HG03558 (cell line): ENCODE measurements around the gene NQO2.
"Not testable (repeated sequence)": the region's sequence is repeated elsewhere in the genome, so short reads cannot be mapped to it uniquely, and the experiment has no call there.

ENCODE experiments used
- ATAC-seq: cut with Tn5 transposase; IDR thresholded peaks from one replicate; pipeline ENCODE4 v1.9.1; 2021; ENCODE audit warnings: moderate number of reproducible peaks; ENCODE audit not compliant: unreplicated experiment; ENCODE audit errors: extremely low read depth

The NQO2 gene

GRCh38 chr6:2969549-2969948, 30.1 kb upstream of the NQO2 start:
- ATAC-seq: no peak

GRCh38 chr6:2970034-2970685, 29.5 kb upstream of the NQO2 start:
- no peak for ATAC-seq

- no peak for ATAC-seq
Measured at GRCh38 chr6:2970753-2971419, 28.8 kb upstream of the NQO2 start.

DNA sequence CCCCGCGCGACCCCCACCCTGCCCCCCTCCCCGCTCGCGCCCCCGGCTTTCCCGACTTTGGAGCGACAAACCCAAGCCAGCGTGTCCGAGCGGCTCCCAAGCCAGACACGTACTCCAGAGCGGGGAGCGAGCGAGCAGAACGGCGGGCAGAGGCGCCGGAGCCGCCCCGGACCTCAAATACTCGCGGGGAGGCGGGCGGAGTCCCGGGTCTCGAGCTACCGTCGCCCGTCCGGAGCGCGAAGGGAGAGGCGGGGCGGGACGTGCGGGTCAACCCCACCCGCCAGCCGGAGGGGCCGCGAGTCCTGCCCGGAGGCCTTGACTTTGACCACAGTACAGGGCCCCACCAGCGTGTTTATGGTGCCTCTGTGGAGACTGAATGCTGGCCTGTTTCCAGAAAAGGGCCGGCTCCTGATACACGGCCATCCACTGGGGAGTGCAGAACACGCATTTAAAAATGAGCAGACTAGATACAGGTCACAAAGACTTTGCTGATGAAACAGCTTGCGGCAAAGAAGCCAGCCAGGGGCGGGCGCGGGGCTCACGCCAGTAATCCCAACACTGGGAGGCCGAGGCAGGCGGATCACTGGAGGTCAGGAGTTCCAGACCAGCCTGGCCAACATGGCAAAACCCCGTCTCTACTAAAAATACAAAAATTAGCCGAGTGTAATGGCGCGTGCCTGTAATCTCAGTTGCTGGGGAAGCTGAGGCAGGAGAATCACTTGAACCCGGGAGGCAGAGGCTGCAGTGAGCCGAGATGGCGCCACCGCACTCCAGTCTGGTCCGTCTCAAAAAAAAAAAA, 28.1 kb upstream of the NQO2 start, which contains the start of gene SERPINB6:
Gene SERPINB6, minus strand, starts transcription at position 148 of the 799 bp plus-strand sequence. CDS start 12,235 bp downstream, outside the sequence.
- ATAC-seq: no peak

DNA sequence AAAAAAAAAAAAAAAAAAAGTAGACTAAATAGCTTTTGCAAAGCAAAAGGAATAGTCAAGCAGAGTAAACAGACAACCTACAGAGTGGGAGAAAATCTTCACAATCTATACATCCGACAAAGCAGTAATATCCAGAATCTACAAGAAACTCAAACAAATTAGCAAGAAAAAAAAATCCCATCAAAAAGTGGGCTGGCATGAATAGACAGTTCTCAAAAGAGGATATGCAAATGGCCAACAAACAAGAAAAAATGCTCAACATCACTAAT, 27.5 kb upstream of the NQO2 start:
- not testable (repeated sequence) for ATAC-seq

- not testable (repeated sequence) for ATAC-seq
Measured at GRCh38 chr6:2972685-2973084, 27.0 kb upstream of the NQO2 start.

GRCh38 chr6:2973180-2973579, 26.5 kb upstream of the NQO2 start:
- ATAC-seq: not testable (repeated sequence)

DNA sequence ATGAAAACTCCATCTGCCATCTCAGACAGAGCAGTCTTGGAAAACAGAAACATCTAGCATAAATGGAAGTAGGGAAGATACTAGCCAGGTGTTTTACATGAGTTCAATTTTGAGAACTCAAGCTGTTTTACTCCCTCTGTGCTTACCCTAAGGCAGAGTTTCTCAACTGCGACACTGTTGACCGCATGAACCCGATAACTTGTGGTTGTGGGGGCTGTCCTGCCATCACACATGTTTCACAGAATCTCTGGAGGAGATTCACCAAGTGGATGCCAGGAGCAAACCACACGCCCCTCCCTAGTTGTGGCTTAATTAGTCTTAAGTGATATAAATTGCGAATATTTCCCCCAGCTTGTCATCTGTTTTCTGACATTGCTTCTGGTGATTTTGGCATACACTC, 26.0 kb upstream of the NQO2 start:
- no peak for ATAC-seq

DNA sequence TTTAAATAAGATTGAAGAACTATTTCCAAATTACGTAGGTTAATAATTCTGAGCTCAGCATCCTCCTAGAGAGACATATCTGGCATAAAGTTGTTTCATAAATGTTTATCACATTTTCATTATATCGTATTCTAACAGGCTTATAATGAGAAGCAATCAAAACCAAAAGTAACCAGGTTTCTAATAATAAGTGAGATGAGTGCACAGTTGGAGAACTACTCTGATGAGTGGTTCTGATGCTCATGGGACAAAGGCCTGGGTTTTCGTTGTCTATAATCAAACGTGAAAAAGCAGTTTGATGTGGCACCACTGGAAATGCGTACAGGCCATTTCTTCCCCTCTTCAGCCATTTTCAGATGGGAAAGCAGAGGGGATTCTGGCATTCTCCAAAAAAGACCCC, 23.6 kb upstream of the NQO2 start:
- no peak for ATAC-seq

- ATAC-seq: no peak
Measured at GRCh38 chr6:2976571-2977085, 23.1 kb upstream of the NQO2 start.

GRCh38 chr6:2977290-2977689, 22.4 kb upstream of the NQO2 start:
- no peak for ATAC-seq

- ATAC-seq: no peak
Measured at GRCh38 chr6:2977799-2978590, 21.7 kb upstream of the NQO2 start.

- no peak for ATAC-seq
Measured at GRCh38 chr6:2978923-2979322, 20.8 kb upstream of the NQO2 start.

DNA sequence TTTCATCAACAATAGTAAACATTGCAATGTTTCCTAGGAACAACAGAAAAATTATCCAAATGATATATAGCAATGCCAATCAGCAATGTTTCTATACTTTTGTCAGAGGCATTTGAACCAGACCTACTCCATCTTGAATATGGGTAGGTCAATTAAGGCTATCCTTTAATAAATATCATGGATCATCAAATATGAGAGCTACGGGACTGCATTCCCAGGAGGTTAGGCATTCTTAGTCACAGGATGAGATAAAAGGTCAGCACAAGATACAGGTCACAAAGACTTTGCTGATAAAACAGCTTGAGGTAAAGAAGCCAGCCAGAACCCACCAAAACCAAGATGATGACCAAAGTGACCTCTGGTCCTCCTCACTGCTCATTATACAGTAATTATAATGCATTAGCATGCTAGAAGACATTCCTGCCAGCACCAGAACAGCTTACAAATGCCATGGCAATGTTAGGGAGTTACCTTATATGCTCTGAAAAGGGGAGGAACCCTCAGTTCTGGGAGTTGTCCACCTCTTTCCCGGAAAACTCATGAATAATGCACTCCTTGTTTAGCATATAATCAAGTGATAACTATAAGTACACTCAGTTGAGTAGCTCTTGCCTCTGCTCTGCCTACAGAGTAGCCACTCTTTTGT, 19.8 kb upstream of the NQO2 start:
- no peak for ATAC-seq

GRCh38 chr6:2980465-2980855, 19.2 kb upstream of the NQO2 start:
- no peak for ATAC-seq

GRCh38 chr6:2982426-2983117, 17.1 kb upstream of the NQO2 start:
- ATAC-seq: no peak

DNA sequence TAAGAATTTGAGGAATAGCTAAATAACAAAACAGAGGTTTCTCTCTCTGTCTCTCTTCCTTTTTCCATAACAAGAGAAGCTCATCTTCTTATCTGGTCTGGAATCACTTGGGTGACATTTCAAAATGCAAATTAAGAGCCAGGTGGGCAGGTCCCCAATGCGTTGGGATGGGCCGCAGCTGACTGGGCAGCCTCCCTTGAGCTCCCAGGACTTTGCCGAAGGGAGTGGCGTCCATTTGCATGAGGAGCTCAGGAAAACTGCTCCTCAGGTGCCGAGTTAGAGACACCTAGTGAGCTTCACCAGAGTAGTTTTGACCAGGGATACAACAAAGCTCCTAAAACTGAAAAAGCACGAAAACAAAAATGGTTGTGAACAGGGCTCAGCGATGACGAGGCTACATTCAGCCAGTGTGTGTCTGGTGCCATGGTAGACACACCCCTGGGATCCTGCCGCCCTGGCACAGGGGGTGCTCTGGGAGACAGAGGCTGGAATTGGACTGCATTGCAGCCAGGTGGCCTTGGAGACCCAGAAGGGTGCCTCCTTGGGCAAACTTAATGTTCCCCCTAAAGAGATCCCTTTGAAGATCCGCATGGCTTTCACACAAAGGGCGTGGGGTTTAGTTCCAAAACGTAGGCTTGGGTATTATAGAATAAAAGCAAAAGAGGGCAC, 14.8 kb upstream of the NQO2 start:
- no peak for ATAC-seq

GRCh38 chr6:2986722-2987221, 12.9 kb upstream of the NQO2 start:
- no peak for ATAC-seq

GRCh38 chr6:2988094-2988425, 11.6 kb upstream of the NQO2 start:
- no peak for ATAC-seq
